ENCODE data around the gene SRPK2. TPM values are rescaled to one million over a fixed set of nuclear protein-coding genes. Genes with fewer than 3 reads are reported as not detected.

The SRPK2 gene
- total and polyA plus RNA-seq, 2 donors (not counting 1 experiment from before 2014, with no cell fraction given), result 15.2 to 108 TPM

DNA sequence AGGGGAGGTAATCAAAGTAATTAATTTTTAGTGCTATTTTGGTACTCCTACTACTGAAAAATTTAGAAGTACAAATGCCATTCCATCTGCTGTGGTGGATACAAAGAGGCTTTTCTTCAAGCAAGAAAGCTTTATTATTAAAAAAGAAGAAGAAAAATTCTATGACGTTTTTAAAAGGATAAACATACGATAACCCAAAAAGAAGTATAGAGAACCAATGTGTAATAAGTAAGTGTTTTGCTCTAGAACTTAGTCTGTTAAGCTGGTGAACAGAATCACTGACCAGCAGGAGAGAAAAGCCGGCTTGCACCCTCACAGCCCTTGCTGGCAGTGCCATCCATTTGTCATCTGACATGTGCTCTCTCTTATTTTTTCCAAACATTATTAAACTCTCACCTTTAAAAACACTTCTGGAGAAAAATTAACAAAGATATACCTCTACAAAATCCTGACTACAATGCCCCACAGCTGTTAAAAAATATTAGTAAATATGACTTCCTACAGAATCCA, 81.5 kb downstream of the SRPK2 start:
- no peak overlapping the region for H2AFZ ChIP-seq (ENCODE audit: insufficient read depth, low read depth, low read length, poor library complexity, severe bottlenecking)
- peaks cover 60% of the 10 kb centered on the region for H3K4me1 Mint-ChIP-seq

DNA sequence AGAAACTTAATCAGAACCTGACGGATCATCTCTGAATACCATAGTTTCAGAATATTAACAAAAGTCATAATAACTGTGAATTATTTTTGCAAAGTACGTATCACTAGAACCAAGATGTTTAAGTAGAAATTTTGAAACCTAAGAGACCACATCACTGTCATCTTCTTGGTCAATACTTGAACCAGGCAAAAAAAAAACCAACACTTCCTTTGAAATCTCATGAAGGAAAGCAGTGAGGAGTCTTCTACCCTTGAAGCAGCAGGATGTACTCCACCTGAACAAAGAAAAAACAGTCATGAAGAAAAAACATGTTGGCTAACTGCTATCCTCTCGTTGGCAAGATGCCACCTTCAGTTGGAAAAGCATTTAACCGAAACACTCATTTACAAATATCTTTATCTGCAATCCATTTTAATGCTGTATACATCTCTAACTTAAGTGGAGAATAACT, 82.4 kb downstream of the SRPK2 start:
- no CpG with 5 or more reads among the region's 4 CpGs for WGBS (ENCODE audit: insufficient coverage)
- no peak overlapping the region for H3K4me3 Mint-ChIP-seq
- Histone ChIP-seq H4K20me1 (ENCODE audit: control insufficient read depth, insufficient read depth, low read length, poor library complexity, severe bottlenecking) (peaks cover 45% of the 10 kb centered on the region), H3K9me3 (ENCODE audit: control extremely low read depth in 1 of 3, control insufficient read depth in 2 of 3, insufficient read depth in 1 of 3, low read length in 2 of 3) (peaks cover 0 to 6% (median 0%) of the 10 kb centered on the region in 3 donors), H3K36me3 (replicated peaks in 1 of 2; ENCODE audit: control extremely low read depth in 1 of 2, control insufficient read depth in 1 of 2, extremely low read depth in 1 of 2, insufficient read depth in 2 of 2, low read length in 1 of 2) (no peaks in the 10 kb centered on the region), H3K4me2 (replicated peaks; ENCODE audit: low read depth, low read length, poor library complexity, severe bottlenecking) (no peak overlapping the region), H3K4me1 (ENCODE audit: control insufficient read depth in 2 of 2, insufficient read depth in 2 of 2, low read length in 2 of 2) (peaks cover 19 to 20% of the 10 kb centered on the region in 2 donors), H3K4me3 (ENCODE audit: control extremely low read depth in 1 of 5, extremely low read depth in 1 of 5, insufficient read depth in 1 of 5, low read depth in 2 of 5, low read length in 4 of 5) (no peak overlapping the region), H3K27ac (ENCODE audit: low read length in 2 of 2) (no peak overlapping the region), H3K79me2 (ENCODE audit: control insufficient read depth, insufficient read depth, low read length) (peaks cover 67% of the 10 kb centered on the region), H3K27me3 (replicated peaks in 1 of 4; ENCODE audit: control extremely low read depth in 1 of 4, control insufficient read depth in 3 of 4, insufficient read depth in 4 of 4, low read length in 3 of 4) (no peaks in the 10 kb centered on the region), H3K9ac (ENCODE audit: low read length) (no peak overlapping the region), H2AFZ (ENCODE audit: insufficient read depth, low read depth, low read length, poor library complexity, severe bottlenecking) (no peak overlapping the region)
- H3K4me1 Mint-ChIP-seq, result peaks cover 58% of the 10 kb centered on the region
- no peak for TF ChIP-seq EZH2 (IDR thresholded peaks at IDR 0.05; ENCODE audit: borderline replicate concordance, insufficient read depth, low read depth, low read length, poor library complexity, severe bottlenecking)
- TF ChIP-seq, protein P1, sequence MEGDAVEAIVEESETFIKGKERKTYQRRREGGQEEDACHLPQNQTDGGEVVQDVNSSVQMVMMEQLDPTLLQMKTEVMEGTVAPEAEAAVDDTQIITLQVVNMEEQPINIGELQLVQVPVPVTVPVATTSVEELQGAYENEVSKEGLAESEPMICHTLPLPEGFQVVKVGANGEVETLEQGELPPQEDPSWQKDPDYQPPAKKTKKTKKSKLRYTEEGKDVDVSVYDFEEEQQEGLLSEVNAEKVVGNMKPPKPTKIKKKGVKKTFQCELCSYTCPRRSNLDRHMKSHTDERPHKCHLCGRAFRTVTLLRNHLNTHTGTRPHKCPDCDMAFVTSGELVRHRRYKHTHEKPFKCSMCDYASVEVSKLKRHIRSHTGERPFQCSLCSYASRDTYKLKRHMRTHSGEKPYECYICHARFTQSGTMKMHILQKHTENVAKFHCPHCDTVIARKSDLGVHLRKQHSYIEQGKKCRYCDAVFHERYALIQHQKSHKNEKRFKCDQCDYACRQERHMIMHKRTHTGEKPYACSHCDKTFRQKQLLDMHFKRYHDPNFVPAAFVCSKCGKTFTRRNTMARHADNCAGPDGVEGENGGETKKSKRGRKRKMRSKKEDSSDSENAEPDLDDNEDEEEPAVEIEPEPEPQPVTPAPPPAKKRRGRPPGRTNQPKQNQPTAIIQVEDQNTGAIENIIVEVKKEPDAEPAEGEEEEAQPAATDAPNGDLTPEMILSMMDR (IDR thresholded peaks at IDR 0.05), result no peak
- H3K27ac Mint-ChIP-seq, result peak overlapping the region; percentile 48
- H3K9me3 Mint-ChIP-seq (ENCODE audit: insufficient read depth), result peaks cover 3% of the 10 kb centered on the region
- intact Hi-C loops (cut with micrococcal nuclease), result no loop called here
- CTCF ChIA-PET, result no interaction called here
- DNase-seq (no peak), ATAC-seq (ENCODE audit: low read depth) (no peak)
- H3K27me3 Mint-ChIP-seq, result no peaks in the 10 kb centered on the region
- POLR2A ChIA-PET, result no interaction called here

More for the DNA sequence above, 81.5 kb downstream of the SRPK2 start:
- no peak overlapping the region for H3K4me3 ChIP-seq (ENCODE audit: control extremely low read depth in 1 of 5, extremely low read depth in 1 of 5, insufficient read depth in 1 of 5, low read depth in 2 of 5, low read length in 4 of 5)
- ATAC-seq (ENCODE audit: low read depth) (no peak), DNase-seq (no peak)
- H3K36me3 ChIP-seq (replicated peaks in 1 of 2; ENCODE audit: control extremely low read depth in 1 of 2, control insufficient read depth in 1 of 2, extremely low read depth in 1 of 2, insufficient read depth in 2 of 2, low read length in 1 of 2), result no peaks in the 10 kb centered on the region
- Mint-ChIP-seq H3K4me3 (no peak overlapping the region), H3K9me3 (ENCODE audit: insufficient read depth) (peaks cover 3% of the 10 kb centered on the region), H3K27me3 (no peaks in the 10 kb centered on the region), H3K27ac (no peak overlapping the region)
- CTCF ChIA-PET, result no interaction called here
- H3K4me1 ChIP-seq (ENCODE audit: control insufficient read depth in 2 of 2, insufficient read depth in 2 of 2, low read length in 2 of 2), result peaks cover 19 to 23% of the 10 kb centered on the region in 2 donors
- H3K9ac ChIP-seq (ENCODE audit: low read length), result no peak overlapping the region
- peaks cover 68% of the 10 kb centered on the region for H3K79me2 ChIP-seq (ENCODE audit: control insufficient read depth, insufficient read depth, low read length)
- H4K20me1 ChIP-seq (ENCODE audit: control insufficient read depth, insufficient read depth, low read length, poor library complexity, severe bottlenecking), result peaks cover 54% of the 10 kb centered on the region
- TF ChIP-seq, protein P1 (IDR thresholded peaks at IDR 0.05), result no peak
- TF ChIP-seq EZH2 (IDR thresholded peaks at IDR 0.05; ENCODE audit: borderline replicate concordance, insufficient read depth, low read depth, low read length, poor library complexity, severe bottlenecking), result no peak
- no peak overlapping the region for H3K27ac ChIP-seq (ENCODE audit: low read length in 2 of 2)
- POLR2A ChIA-PET, result no interaction called here
- H3K9me3 ChIP-seq (ENCODE audit: control extremely low read depth in 1 of 3, control insufficient read depth in 2 of 3, insufficient read depth in 1 of 3, low read length in 2 of 3), result peaks cover 0 to 5% (median 0%) of the 10 kb centered on the region in 3 donors
- WGBS (ENCODE audit: insufficient coverage), result no CpG with 5 or more reads among the region's 3 CpGs
- H3K27me3 ChIP-seq (replicated peaks in 1 of 4; ENCODE audit: control extremely low read depth in 1 of 4, control insufficient read depth in 3 of 4, insufficient read depth in 4 of 4, low read length in 3 of 4), result no peaks in the 10 kb centered on the region
- H3K4me2 ChIP-seq (replicated peaks; ENCODE audit: low read depth, low read length, poor library complexity, severe bottlenecking), result no peak overlapping the region
- intact Hi-C loops (cut with micrococcal nuclease), result no loop called here
